ENCODE data around the gene GLIS1.

Gene GLIS1

GRCh38 chr1:53705446-53706096 is 33.4 kb downstream of the GLIS1 start:
- in situ Hi-C loops (cut with MboI; ENCODE audit: low pct_unique_long_range_greater_than_20kb, low sequenced_read_pairs, unreplicated experiment) = no loop called here
- no peak for DNase-seq (ENCODE audit: low spot score)
- TF ChIP-seq CTCF (IDR thresholded peaks at IDR 0.05; ENCODE audit: extremely low read depth, insufficient read depth, missing control alignments) = no peak

GRCh38 chr1:53704804-53705445 is 34.0 kb downstream of the GLIS1 start:
- no peak for DNase-seq (ENCODE audit: low spot score)
- in situ Hi-C loops (cut with MboI; ENCODE audit: low pct_unique_long_range_greater_than_20kb, low sequenced_read_pairs, unreplicated experiment) = no loop called here
- no peak for TF ChIP-seq CTCF (IDR thresholded peaks at IDR 0.05; ENCODE audit: extremely low read depth, insufficient read depth, missing control alignments)

- in situ Hi-C loops (cut with MboI; ENCODE audit: low pct_unique_long_range_greater_than_20kb, low sequenced_read_pairs, unreplicated experiment) = no loop called here
- TF ChIP-seq CTCF (IDR thresholded peaks at IDR 0.05; ENCODE audit: extremely low read depth, insufficient read depth, missing control alignments) = no peak
- no peak for DNase-seq (ENCODE audit: low spot score)
Observed at GRCh38 chr1:53704304-53704703, 34.7 kb downstream of the GLIS1 start.

GRCh38 chr1:53703174-53703573 is 35.8 kb downstream of the GLIS1 start:
- TF ChIP-seq CTCF (IDR thresholded peaks at IDR 0.05; ENCODE audit: extremely low read depth, insufficient read depth, missing control alignments) = no peak
- in situ Hi-C loops (cut with MboI; ENCODE audit: low pct_unique_long_range_greater_than_20kb, low sequenced_read_pairs, unreplicated experiment) = no loop called here
- no peak for DNase-seq (ENCODE audit: low spot score)

GRCh38 chr1:53702341-53702740 is 36.6 kb downstream of the GLIS1 start:
- in situ Hi-C loops (cut with MboI; ENCODE audit: low pct_unique_long_range_greater_than_20kb, low sequenced_read_pairs, unreplicated experiment) = no loop called here

GRCh38 chr1:53700776-53701175 is 38.2 kb downstream of the GLIS1 start:
- no peak for DNase-seq (ENCODE audit: low spot score)
- in situ Hi-C loops (cut with MboI; ENCODE audit: low pct_unique_long_range_greater_than_20kb, low sequenced_read_pairs, unreplicated experiment) = no loop called here
- TF ChIP-seq CTCF (IDR thresholded peaks at IDR 0.05; ENCODE audit: extremely low read depth, insufficient read depth, missing control alignments) = no peak

More at GRCh38 chr1:53702341-53702740, 36.6 kb downstream of the GLIS1 start:
- TF ChIP-seq CTCF (IDR thresholded peaks at IDR 0.05; ENCODE audit: extremely low read depth, insufficient read depth, missing control alignments) = no peak
- DNase-seq (ENCODE audit: low spot score) = no peak

All from GM13977 (cell line).